Neutrophil (primary cell): ENCODE measurements around the gene REL.

Experiments
- H3K27ac ChIP-seq: fragments of 200-600 bp; sonication (generic); 2 replicates; pipeline ENCODE4 v1.5.1; 2016; ENCODE audit warnings: mild to moderate bottlenecking, moderate library complexity
- H3K27me3 ChIP-seq: fragments of 200-600 bp; sonication (generic); 2 replicates; pipeline ENCODE4 v1.6.0; 2016; ENCODE audit warnings: mild to moderate bottlenecking
- H3K36me3 ChIP-seq: fragments of 200-600 bp; sonication (generic); 2 replicates; pipeline ENCODE4 v1.5.1; 2017
- H3K4me1 ChIP-seq, 2 experiments: fragments of 200-600 bp in 1 of 2; sonication (generic) in 1 of 2; 1 replicate in 1 of 2; 2 replicates in 1 of 2; pipeline versions ENCODE4 v1.5.1 to v1.6.1; 2013 to 2016; ENCODE audit warnings: low read depth in 1 of 2, low read length in 1 of 2, mild to moderate bottlenecking in 1 of 2, moderate library complexity in 1 of 2; ENCODE audit not compliant: control insufficient read depth in 1 of 2, insufficient read depth in 1 of 2
- H3K4me3 ChIP-seq, 2 experiments: fragments of 200-600 bp in 1 of 2; sonication (generic) in 1 of 2; 1 replicate in 1 of 2; 2 replicates in 1 of 2; pipeline ENCODE4 v1.5.1; 2013 to 2016; ENCODE audit warnings: low read depth in 1 of 2, low read length in 1 of 2, mild to moderate bottlenecking in 1 of 2, moderate library complexity in 1 of 2
- H3K9me3 ChIP-seq: fragments of 200-600 bp; sonication (generic); 2 replicates; pipeline ENCODE4 v1.5.1; 2016
- CTCF ChIP-seq: fragments of 200-600 bp; sonication (generic); IDR thresholded peaks from 2 replicates; pipeline ENCODE4 v1.5.1; 2016; ENCODE audit warnings: antibody characterized with exemption

Gene REL

GRCh38 chr2:60964651-60965498 is 83.5 kb downstream of the REL start:
- no peaks in the 10 kb centered on the region for H3K36me3 ChIP-seq
- H3K9me3 ChIP-seq, result no peaks in the 10 kb centered on the region
- no peaks in the 10 kb centered on the region for H3K27me3 ChIP-seq
- peaks cover 15 to 21% of the 10 kb centered on the region in 2 experiments for H3K4me1 ChIP-seq
- no peak overlapping the region for H3K4me3 ChIP-seq
- no peak for TF ChIP-seq CTCF
- H3K27ac ChIP-seq, result no peak overlapping the region

- no peak for TF ChIP-seq CTCF
- H3K27ac ChIP-seq, result no peak overlapping the region
- no peaks in the 10 kb centered on the region for H3K27me3 ChIP-seq
- no peaks in the 10 kb centered on the region for H3K36me3 ChIP-seq
- no peaks in the 10 kb centered on the region for H3K9me3 ChIP-seq
- H3K4me3 ChIP-seq, result no peak overlapping the region
- H3K4me1 ChIP-seq, result peaks cover 15 to 21% of the 10 kb centered on the region in 2 experiments
Measured at GRCh38 chr2:60965499-60965785, 84.1 kb downstream of the REL start.

GRCh38 chr2:60966507-60967405 is 85.4 kb downstream of the REL start:
- TF ChIP-seq CTCF, result no peak
- no peaks in the 10 kb centered on the region for H3K9me3 ChIP-seq
- H3K27me3 ChIP-seq, result no peaks in the 10 kb centered on the region
- H3K27ac ChIP-seq, result no peak overlapping the region
- no peaks in the 10 kb centered on the region for H3K36me3 ChIP-seq
- H3K4me3 ChIP-seq, result no peak overlapping the region
- peaks cover 10 to 17% of the 10 kb centered on the region in 2 experiments for H3K4me1 ChIP-seq

- no peak for TF ChIP-seq CTCF
- no peaks in the 10 kb centered on the region for H3K9me3 ChIP-seq
- no peaks in the 10 kb centered on the region for H3K36me3 ChIP-seq
- no peak overlapping the region for H3K4me3 ChIP-seq
- no peaks in the 10 kb centered on the region for H3K27me3 ChIP-seq
- H3K27ac ChIP-seq, result no peak overlapping the region
- peaks cover 6% of the 10 kb centered on the region in 2 experiments for H3K4me1 ChIP-seq
Measured at GRCh38 chr2:60972889-60973656, 91.7 kb downstream of the REL start.

GRCh38 chr2:60973705-60974104 is 92.3 kb downstream of the REL start:
- H3K4me3 ChIP-seq, result no peak overlapping the region
- no peaks in the 10 kb centered on the region for H3K36me3 ChIP-seq
- H3K9me3 ChIP-seq, result no peaks in the 10 kb centered on the region
- peaks cover 6% of the 10 kb centered on the region in 2 experiments for H3K4me1 ChIP-seq
- H3K27me3 ChIP-seq, result no peaks in the 10 kb centered on the region
- TF ChIP-seq CTCF, result no peak
- H3K27ac ChIP-seq, result no peak overlapping the region
